Spleen (tissue), 7 donors: ENCODE results near the gene LDLRAD4.

Experiments used
- POLR2A ChIP-seq, 3 donors: fragments of 450-650 bp; IDR thresholded peaks; one replicate each; pipeline ENCODE4 v1.5.1; 2017; ENCODE audit warnings: antibody characterized with exemption in 3 of 3, mild to moderate bottlenecking in 1 of 3
- POLR2AphosphoS5 ChIP-seq, 3 donors: sonication (generic); formaldehyde crosslinking; IDR thresholded peaks; one replicate each; pipeline ENCODE4 v1.5.1; 2017; ENCODE audit warnings: antibody characterized with exemption in 3 of 3
- TF ChIP-seq, protein P1 (sequence below), 11 experiments: fragments of 200-600 bp in 7 of 11; fragments of 450-650 bp in 4 of 11; sonication (generic) in 4 of 11; IDR thresholded peaks in 8 of 11; conservative IDR thresholded peaks in 3 of 11; 1 replicate in 7 of 11; 2 replicates in 4 of 11; pipeline versions ENCODE4 v1.4.0 to v1.8.0; 2016 to 2021; ENCODE audit warnings: antibody characterized with exemption in 11 of 11, inconsistent platforms in 4 of 11, mild to moderate bottlenecking in 1 of 11
- donor health status: DM: no; HTN: no; CAD: no; lungs with moderate emphysema.
- donor health status: DM: no; HTN: no; CAD: no.
- donor health status: DM: no; HTN: no; CAD: no.

DNA sequence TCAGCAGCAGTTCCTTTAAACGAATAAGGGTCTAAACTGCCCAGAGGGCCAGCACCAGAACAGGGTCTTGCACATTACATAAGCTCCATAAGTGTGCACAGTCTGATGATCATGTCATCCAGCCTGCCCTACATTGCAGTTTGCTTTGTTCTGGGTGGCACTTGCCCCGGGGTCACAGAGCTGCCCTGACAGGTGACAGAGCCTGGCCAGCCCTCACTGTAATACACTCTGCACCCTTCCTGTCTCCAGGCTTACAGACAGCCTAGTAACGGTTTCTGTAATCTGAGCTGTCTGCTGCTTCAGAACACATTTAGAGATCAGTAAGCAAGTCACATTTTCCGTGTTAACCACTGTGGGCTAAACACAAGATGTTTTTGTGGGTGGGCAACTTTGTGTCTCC is 294.5 kb downstream of the LDLRAD4 start:
- no peak for TF ChIP-seq POLR2A (IDR thresholded peaks at IDR 0.05)
- TF ChIP-seq POLR2AphosphoS5 (IDR thresholded peaks at IDR 0.05), result no peak
- TF ChIP-seq, protein P1, sequence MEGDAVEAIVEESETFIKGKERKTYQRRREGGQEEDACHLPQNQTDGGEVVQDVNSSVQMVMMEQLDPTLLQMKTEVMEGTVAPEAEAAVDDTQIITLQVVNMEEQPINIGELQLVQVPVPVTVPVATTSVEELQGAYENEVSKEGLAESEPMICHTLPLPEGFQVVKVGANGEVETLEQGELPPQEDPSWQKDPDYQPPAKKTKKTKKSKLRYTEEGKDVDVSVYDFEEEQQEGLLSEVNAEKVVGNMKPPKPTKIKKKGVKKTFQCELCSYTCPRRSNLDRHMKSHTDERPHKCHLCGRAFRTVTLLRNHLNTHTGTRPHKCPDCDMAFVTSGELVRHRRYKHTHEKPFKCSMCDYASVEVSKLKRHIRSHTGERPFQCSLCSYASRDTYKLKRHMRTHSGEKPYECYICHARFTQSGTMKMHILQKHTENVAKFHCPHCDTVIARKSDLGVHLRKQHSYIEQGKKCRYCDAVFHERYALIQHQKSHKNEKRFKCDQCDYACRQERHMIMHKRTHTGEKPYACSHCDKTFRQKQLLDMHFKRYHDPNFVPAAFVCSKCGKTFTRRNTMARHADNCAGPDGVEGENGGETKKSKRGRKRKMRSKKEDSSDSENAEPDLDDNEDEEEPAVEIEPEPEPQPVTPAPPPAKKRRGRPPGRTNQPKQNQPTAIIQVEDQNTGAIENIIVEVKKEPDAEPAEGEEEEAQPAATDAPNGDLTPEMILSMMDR (IDR thresholded peaks at IDR 0.05 in 8 of 11, conservative IDR thresholded peaks at IDR 0.05 in 3 of 11), result no peak
